GM03348 (cell line): ENCODE results near the gene PDE2A.

Experiments
- DNase-seq: peaks from one replicate; pipeline ENCODE4 v3.0.0; 2012; ENCODE audit warnings: low spot score

Gene PDE2A

GRCh38 chr11:72635933-72636332, 38.3 kb downstream of the PDE2A start:
- no peak for DNase-seq

- DNase-seq: no peak
These were observed 38.8 kb downstream of the PDE2A start for GRCh38 chr11:72635309-72635915.

GRCh38 chr11:72634472-72635095, 39.6 kb downstream of the PDE2A start:
- no peak for DNase-seq

GRCh38 chr11:72634016-72634415, 40.2 kb downstream of the PDE2A start:
- no peak for DNase-seq

- no peak for DNase-seq
These were observed 41.2 kb downstream of the PDE2A start for GRCh38 chr11:72633068-72633467.

GRCh38 chr11:72631806-72632731, 42.2 kb downstream of the PDE2A start:
- DNase-seq: no peak

GRCh38 chr11:72630104-72630852, 43.9 kb downstream of the PDE2A start:
- no peak for DNase-seq

GRCh38 chr11:72629266-72629665, 45.0 kb downstream of the PDE2A start:
- peak; percentile 52 for DNase-seq

- DNase-seq: no peak
These were observed 46.5 kb downstream of the PDE2A start for GRCh38 chr11:72627594-72628281.

GRCh38 chr11:72626414-72626936, 47.7 kb downstream of the PDE2A start:
- no peak for DNase-seq

GRCh38 chr11:72625691-72626413, 48.4 kb downstream of the PDE2A start:
- DNase-seq: no peak

- no peak for DNase-seq
These were observed 49.6 kb downstream of the PDE2A start for GRCh38 chr11:72624496-72625201.

GRCh38 chr11:72623052-72623451, 51.2 kb downstream of the PDE2A start:
- no peak for DNase-seq

GRCh38 chr11:72621008-72621610, 53.1 kb downstream of the PDE2A start:
- no peak for DNase-seq

GRCh38 chr11:72618803-72619202, 55.4 kb downstream of the PDE2A start:
- no peak for DNase-seq

- DNase-seq: peak; percentile 51
These were observed 57.0 kb downstream of the PDE2A start for GRCh38 chr11:72617080-72617762.

- DNase-seq: no peak
These were observed 57.6 kb downstream of the PDE2A start for GRCh38 chr11:72616655-72617054.

GRCh38 chr11:72615329-72615728, 58.9 kb downstream of the PDE2A start:
- DNase-seq: no peak

GRCh38 chr11:72614381-72614780, 59.8 kb downstream of the PDE2A start:
- DNase-seq: no peak
